ENCODE measurements around the gene NINL.

Gene NINL

GRCh38 chr20:25499855-25500434 is 85.4 kb downstream of the NINL start:
- no peak for DNase-seq

GRCh38 chr20:25499031-25499430 is 86.3 kb downstream of the NINL start:
- DNase-seq = no peak

DNA sequence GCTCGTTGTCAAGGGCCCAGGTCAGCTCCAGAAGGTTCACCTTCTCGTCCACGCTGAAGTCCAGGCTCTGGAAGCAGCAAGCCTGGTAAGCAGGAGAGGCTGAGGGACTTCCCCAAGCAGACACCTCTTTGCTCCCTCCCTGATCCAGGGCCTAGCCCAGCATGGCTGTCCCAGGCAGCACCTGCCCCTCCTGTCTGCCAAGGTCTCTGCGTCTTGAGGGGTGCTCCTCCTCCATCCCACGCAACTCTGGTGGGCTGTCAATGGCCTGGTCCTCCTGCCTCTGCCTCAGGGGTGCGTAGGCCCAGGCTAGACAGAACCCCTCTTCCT is 87.1 kb downstream of the NINL start:
- no peak for DNase-seq

GRCh38 chr20:25497586-25498279 is 87.6 kb downstream of the NINL start:
- DNase-seq = no peak

DNA sequence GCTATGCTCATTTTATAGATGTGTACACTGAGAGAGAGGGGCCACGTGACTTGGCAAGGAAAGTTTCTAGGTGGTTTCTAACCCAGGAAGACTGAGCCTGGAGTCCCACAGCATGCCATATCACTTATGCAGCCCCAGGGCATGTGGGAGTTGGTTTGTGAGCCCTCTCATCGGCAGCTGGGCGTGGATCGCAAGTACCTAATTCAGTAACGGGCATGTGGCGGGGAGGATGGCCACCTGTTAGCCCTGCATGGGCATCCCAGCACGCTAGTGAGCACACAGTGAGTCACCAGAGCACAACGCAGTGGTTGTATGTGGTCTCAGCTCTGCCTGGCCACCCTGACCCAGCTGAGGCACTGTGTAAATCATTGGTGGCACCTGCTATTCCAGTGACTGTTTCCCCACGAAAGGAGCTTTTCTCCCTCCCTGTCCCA is 88.3 kb downstream of the NINL start:
- DNase-seq = no peak

DNA sequence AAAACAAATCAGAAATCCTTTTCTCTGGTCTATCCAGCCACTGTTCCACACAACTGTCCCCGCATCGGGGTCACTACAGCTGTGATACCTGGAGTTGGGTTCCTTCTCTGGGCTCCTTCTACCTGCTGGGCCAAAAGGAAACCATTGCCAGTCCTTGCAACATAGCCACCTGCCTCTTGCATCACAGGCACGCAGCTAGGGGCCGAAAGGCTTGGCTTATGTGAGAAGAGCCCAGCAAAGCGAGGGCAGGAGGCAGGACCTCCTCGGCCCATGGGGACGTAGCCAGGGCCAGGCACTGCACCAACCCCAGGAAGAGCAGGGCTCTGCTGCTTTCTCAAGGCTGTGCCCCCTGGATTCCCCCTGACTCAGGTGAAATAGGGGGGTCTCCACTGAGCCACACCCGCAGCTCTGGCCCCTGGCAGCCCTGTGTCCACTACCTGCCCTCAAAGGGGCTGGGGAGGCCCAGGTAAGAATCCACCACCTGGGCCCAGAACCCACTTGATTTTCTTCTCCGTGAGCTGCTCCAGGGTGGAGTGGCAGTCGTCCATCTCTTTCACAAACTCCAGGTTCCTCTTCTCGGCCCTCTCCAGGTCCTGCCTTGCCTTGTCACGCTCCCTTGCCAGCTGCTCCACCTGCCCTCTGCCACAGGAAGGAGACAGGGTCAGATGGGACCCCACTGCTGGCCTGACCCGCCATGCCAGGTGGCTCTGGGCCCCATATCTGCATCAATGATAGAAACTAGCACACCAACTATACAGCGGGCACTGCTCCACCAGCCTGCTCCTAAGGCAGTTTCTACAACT is 89.0 kb downstream of the NINL start:
- DNase-seq = no peak

- DNase-seq = no peak
Measured at GRCh38 chr20:25495189-25495824, 90.0 kb downstream of the NINL start.

- DNase-seq = no peak
Measured at GRCh38 chr20:25494506-25495188, 90.7 kb downstream of the NINL start.

DNA sequence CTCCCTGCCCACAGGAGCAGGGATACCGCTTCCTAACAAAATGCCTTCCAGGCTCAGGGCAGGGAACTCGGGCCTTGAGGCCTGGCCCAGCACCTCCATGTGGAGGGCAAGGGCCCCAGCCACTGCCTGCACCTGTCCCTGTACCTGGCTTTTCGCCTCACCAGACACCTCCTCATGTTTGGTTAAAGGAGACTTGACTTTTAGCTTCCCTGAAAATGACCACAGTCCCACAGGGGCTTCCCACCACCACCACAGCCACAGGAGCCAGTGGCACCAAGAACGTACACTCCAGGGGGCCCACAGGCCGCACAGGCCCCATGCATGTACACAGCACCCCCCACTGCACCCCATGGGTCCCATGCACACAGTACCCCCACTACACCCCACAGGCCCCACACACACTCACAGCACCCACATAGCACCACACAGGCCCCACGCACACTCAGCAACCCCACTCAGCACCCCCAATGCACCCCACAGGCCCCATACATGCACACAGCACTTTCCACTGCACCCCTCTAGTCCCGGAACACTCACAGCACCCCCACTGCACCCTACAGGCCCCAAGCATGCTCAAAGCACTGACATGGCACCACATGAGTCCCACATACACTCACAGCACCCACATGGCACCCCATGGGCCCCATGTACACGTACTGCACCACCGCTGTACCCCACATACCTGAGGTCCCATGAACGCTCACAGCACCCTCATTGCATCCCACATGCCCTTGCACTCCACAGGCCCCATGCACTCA is 91.4 kb downstream of the NINL start:
- no peak for DNase-seq

- DNase-seq = no peak
Measured at GRCh38 chr20:25493137-25493536, 92.2 kb downstream of the NINL start.

DNA sequence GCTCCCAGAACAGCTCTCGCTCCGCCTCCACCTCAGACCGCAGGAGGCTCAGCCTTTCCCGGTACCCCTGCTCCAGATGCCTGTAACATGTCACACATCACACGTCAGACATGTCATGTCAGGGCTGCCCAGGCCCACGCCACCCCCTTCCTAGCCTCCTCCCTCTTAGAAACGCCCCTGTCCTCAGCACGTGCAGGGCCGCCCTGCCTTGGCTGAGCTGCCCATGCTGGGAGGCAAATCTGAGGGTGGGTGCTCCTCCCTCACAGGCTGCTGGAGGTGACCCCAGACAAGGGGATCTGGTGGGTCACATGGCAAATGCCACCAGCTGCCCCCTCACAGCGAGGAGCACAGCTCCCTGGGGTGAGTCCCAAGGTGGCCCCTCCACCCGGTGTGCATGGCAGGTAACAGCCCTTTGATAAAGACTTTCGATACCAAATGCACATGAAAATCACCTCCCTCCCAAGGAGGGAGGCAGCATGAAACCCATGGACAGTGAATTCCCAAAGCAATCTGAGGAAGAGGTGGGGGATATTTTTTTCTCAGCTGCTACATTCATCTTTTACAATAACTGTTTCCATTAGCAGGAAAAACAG is 93.8 kb downstream of the NINL start:
- DNase-seq = no peak

- DNase-seq = no peak
Measured at GRCh38 chr20:25490656-25491445, 94.5 kb downstream of the NINL start.

DNA sequence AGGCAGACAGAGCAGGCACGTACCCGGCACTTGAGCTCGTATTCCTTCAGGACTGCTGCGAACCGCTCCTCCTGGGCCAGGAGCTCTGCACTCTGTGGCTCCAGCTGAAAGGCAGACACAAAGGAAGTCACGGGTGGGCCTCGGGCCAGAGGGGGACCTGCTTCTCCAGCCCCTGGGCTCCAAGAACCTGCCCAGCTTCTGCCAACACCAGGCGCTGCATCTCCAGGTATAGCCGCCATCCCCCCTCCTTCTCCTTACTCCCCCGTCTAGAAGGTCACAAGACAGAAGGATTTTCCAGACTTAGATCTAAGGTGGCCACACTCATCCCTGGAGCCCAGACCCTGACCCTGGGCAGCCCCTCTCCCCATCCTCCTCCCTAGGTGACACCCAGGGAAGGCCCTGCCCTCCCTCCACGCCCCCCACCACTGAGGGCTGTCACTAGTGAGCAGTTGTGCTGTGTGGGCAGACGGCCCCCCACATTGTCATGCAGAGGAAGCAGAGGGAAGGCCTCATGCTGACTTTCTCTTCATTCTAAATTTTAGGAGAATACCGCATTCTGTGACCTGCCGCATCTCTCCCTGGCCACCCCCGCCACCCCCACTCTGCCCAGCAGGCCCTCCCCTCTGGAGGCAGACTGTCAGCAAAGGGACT is 96.0 kb downstream of the NINL start:
- DNase-seq = no peak

- DNase-seq = no peak
Measured at GRCh38 chr20:25487975-25488374, 97.4 kb downstream of the NINL start.

DNA sequence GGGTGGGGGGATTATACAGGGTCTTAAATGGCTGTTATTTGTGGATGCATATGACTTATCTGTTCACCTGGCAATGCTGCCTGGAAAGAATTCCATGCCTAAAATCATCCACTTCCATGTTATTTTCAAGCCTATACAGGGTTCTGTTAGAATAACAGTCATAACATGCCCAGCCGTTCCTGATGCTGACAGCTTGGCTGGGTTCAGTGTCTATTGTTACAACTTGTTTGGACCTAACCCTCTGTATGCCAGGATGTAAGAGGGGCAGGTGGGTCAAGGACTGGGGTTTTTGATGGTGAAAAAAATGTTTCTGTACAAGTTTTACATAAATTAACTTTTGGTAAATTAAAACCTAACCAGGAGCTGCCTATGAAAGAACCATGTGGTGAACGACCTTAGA is 98.0 kb downstream of the NINL start:
- no peak for DNase-seq

GRCh38 chr20:25486377-25486776 is 99.0 kb downstream of the NINL start:
- DNase-seq = no peak

DNA sequence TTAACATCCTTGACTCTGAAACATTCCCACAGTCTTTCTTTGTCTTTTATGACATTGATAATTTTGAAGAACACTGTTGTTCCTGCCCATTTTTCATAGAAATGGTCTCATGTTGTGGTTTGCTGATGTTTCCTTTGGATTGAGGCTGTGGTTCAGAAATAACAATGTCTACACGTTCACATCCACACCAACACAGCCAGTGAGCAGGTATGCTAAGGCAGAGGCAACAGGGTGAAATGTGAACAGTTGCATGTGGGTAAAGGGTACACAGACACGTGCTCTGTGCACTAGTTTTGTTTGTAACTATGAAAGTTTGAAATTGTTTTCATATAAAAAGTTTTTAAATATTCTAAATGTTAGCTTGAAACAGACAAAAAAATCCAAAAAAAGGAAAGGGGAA is 99.5 kb downstream of the NINL start:
- DNase-seq = no peak

- DNase-seq = peak in 1 of 5 experiments; percentile 11
Measured at GRCh38 chr20:25484911-25485511, 100.3 kb downstream of the NINL start.

DNA sequence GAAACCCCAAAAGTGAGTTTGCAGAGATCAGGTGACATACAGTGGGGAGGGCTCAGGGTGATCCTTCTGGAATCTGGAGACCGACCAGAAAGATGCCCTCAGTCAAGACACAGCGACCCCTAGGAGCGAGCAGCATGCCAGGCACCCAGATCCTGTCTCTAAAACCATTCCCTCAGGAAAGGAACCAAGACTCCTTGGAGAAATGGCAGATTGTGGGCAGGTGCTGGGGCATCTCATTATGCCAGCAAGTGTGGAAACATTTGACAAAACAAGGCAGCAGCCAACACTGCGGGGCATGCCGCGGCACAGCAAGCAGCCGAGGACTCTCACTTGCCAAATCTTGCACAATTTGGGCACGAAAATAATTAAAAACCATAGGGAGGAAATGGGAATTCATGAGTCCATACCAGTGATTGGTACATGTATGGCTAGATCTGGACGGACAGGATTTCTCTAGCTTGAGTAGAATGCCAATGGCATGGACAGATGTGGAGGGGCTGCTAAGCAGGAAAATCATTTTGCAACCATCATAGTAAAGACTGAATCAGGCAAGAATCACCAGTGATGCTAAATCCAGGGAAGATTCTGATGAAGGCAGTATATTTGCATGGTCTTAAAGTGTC is 101.0 kb downstream of the NINL start:
- no peak for DNase-seq
